ENCODE measurements around the gene USP24.

USP24 gene

DNA sequence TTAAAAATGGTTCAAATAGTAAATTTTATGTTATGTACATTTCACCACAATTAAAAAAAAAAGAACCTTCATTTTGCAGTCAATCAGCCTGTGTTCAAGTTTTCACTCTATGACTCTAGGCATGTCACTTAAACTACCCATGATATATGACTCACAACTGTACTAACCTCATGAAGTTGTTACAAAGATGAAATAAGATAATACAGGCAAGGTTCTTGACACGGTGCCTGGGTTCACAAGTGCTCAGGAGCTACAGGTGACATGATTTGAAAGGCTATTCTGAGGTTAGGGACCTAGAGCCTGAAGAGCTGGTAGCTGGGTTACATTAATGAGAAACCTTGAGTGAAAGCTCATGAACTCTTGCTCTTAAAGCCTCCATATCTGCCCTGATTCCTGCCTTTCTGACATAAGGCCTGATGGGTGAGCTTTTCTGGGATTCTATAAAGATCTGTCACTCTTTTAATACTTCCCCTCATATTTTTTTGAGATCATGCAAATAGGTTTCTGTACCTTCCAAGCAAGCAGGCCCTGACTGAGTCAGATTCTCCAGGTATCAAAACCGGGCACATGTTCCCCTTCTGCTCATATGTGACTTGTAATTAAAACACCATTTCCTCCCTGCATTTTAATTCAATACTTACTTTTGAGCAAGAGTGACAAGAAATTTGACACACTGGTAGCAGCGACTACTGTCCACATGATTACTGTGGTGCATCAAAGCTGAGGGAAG is 141.8 kb downstream of the USP24 start:
- TF ChIP-seq, protein P1, sequence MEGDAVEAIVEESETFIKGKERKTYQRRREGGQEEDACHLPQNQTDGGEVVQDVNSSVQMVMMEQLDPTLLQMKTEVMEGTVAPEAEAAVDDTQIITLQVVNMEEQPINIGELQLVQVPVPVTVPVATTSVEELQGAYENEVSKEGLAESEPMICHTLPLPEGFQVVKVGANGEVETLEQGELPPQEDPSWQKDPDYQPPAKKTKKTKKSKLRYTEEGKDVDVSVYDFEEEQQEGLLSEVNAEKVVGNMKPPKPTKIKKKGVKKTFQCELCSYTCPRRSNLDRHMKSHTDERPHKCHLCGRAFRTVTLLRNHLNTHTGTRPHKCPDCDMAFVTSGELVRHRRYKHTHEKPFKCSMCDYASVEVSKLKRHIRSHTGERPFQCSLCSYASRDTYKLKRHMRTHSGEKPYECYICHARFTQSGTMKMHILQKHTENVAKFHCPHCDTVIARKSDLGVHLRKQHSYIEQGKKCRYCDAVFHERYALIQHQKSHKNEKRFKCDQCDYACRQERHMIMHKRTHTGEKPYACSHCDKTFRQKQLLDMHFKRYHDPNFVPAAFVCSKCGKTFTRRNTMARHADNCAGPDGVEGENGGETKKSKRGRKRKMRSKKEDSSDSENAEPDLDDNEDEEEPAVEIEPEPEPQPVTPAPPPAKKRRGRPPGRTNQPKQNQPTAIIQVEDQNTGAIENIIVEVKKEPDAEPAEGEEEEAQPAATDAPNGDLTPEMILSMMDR (conservative IDR thresholded peaks at IDR 0.05; ENCODE audit: low read depth, low read length) = no peak
- H3K4me3 ChIP-seq (ENCODE audit: low read depth, low read length) = no peak overlapping the region
- no peak for DNase-seq (ENCODE audit: low read depth)

GRCh38 chr1:55071477-55071876 is 143.7 kb downstream of the USP24 start:
- H3K4me3 ChIP-seq (ENCODE audit: low read depth, low read length) = no peak overlapping the region
- TF ChIP-seq, protein P1 (conservative IDR thresholded peaks at IDR 0.05; ENCODE audit: low read depth, low read length) = peak; percentile 75
- DNase-seq (ENCODE audit: low read depth) = peak; percentile 86

DNA sequence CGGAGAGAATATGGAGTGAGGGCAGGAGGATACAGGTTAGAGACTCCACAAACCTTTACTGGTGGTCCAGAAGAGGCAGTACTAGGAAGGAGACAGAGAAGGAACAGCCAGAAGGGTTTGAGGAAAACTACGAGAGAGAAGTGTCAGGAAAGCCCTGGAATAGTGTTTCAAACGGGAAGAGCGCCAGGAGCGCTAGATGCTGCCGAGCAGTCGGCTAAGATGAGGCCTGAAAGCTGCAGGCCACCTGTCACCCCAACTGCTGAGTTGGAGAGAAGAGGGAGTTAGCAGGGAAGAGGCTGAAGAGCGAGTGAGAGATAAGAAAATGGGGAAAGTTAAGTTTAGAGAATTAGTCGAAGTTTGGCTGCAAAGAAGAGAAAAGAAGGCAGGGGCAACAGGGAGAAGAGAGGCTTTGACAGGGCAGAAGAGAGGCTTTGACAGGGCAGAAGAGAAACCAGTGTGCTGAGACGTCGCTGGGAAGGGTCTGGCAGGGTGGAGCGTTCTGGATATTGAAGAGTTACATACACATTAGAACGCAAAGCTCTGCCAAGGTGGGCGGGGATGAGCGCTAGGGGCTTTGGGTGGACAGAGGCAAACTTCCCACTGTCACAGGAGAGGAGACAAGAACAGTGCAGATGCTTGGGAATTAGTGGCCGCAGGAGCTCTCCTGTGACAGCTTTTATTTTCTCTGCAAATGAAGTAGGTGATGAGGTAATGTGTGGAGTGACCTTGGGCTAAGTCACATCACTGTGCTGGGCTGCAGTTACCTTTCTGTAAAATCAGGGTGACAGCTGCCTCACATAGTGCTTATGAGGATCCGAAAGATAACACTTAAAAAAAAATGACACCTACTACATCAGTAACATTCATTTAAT is 144.6 kb downstream of the USP24 start:
- TF ChIP-seq, protein P1 (conservative IDR thresholded peaks at IDR 0.05; ENCODE audit: low read depth, low read length) = no peak
- H3K4me3 ChIP-seq (ENCODE audit: low read depth, low read length) = no peak overlapping the region
- no peak for DNase-seq (ENCODE audit: low read depth)

- no peak overlapping the region for H3K4me3 ChIP-seq (ENCODE audit: low read depth, low read length)
- DNase-seq (ENCODE audit: low read depth) = no peak
- TF ChIP-seq, protein P1 (conservative IDR thresholded peaks at IDR 0.05; ENCODE audit: low read depth, low read length) = no peak
These were observed 145.9 kb downstream of the USP24 start for GRCh38 chr1:55069280-55069679.

GRCh38 chr1:55068638-55069037 is 146.5 kb downstream of the USP24 start:
- TF ChIP-seq, protein P1 (conservative IDR thresholded peaks at IDR 0.05; ENCODE audit: low read depth, low read length) = no peak
- no peak overlapping the region for H3K4me3 ChIP-seq (ENCODE audit: low read depth, low read length)
- DNase-seq (ENCODE audit: low read depth) = no peak

DNA sequence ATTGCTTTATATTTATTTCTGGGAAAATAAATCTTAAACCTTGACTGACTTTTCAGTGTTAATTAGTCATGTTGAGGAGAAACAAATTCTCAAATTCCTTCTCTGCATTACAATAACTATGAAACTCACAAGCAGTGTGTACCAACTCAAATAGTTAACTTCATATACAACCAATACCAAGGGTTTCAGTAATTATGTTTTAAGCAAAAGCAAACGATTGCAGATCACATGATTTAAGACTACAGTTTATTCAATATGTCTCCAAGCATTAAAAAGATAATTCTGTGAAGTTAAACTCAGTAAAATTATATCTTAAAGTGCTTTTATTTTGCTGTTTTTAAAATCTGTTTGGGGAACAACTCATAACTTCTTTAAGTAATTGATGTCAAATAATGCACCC is 147.2 kb downstream of the USP24 start:
- TF ChIP-seq, protein P1 (conservative IDR thresholded peaks at IDR 0.05; ENCODE audit: low read depth, low read length) = no peak
- no peak overlapping the region for H3K4me3 ChIP-seq (ENCODE audit: low read depth, low read length)
- DNase-seq (ENCODE audit: low read depth) = no peak
